GM19324 (cell line): ENCODE measurements around the gene IDI1.
"Not testable (repeated sequence)": the region's sequence is repeated elsewhere in the genome, so short reads cannot be mapped to it uniquely, and the experiment has no call there.

ENCODE experiments used
- ATAC-seq: cut with Tn5 transposase; IDR thresholded peaks from one replicate; pipeline ENCODE4 v1.9.1; 2021; ENCODE audit warnings: mild to moderate bottlenecking, moderate library complexity; ENCODE audit not compliant: unreplicated experiment, low FRiP score

The IDI1 gene

DNA sequence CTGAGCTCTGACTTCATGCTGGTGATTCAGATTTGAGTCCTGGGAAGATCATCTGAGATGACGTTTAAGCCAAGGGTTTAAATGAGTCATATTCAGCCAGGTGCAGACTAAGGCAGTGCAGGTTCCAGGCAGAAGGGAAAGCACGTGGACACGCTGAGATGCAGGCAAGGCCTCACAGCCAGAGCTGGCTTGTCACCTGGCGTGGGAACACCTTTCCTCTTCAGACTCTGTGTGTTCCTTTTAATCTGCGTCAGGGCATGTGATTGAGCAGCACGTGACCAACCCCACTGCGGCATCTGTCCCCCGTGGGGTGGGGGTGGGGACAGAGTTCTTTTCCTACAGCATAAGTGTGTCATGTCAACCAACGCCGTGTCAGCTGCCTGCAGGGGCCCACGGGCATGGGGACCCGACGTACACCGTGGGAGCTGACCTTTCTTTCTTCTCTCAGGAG, 12.6 kb downstream of the IDI1 start:
- no peak for ATAC-seq

DNA sequence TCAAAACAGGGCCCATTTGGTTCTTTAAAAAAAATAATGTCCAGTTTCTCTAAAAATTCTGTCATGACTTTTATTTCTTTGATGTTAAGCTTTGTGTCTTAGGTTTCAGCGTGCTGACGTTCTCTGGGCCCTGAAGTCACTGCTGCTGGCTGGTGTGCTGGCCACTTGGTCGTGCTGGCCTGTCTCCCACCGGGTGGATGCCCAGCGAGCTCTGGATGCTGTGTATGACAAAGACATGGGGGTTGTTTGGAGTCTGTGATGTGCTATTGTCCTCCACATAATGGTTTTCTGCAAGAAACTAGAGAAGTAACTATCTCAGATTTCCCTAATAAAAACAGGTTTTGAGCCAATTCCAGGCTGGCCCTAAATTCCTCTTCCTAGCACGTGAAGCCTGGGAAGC, 13.7 kb downstream of the IDI1 start:
- ATAC-seq, result no peak

DNA sequence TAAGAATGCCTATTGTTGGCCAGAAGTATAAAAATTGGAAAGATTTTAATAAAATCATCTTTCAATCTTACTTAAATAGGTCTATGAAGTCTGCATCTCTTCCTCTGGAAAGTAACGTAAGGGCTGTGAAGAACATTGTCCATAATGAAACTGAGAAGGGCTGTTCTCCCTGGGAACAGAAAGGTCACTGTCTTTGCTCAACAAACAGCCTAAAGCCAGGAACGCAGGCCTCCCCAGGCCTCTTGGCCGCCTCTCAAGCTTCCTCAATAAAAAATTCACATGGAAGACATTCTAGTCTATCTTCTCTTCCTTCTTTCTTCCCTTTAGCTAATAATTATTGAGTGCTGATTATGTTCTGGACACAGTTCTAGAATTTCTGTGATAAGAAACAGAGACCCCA, 14.2 kb downstream of the IDI1 start:
- ATAC-seq, result no peak

DNA sequence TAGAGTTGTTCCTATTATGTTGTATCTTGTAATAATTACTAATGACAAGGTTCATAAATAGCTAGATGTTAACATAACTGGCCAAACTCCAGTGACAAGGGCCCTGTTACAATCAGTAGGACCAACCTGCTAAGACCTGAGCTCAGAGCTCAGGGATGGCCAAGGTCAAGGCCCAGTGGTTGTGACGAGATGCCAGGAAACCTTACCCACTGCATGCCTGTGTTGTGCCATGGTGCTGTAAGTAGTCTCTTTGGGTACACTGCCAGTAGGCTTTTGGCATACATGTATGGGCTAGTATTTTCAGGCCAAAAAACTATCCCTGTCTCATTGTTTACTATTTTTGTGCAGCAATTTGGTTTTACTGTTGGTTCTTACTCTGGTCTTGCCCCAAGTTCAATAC, 15.3 kb downstream of the IDI1 start:
- ATAC-seq, result no peak

DNA sequence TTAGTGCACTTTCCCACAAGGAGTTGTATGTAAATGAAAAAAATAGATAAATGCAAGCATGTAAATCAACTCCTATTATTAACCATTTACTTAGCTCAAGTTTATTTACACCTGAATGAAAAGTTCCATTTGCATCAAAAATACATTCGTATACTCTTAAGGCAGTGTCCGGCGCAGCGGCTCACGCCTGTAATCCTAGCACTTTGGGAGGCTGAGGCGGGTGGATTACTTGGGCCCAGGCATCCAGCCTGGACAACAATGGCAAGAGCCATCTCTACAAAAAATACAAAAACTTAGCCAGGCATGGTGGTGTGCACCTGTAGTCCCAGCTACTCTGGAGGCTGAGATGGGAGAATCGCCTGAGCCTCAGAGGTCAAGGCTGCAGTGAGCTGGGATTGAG, 19.1 kb downstream of the IDI1 start:
- ATAC-seq, result no peak

DNA sequence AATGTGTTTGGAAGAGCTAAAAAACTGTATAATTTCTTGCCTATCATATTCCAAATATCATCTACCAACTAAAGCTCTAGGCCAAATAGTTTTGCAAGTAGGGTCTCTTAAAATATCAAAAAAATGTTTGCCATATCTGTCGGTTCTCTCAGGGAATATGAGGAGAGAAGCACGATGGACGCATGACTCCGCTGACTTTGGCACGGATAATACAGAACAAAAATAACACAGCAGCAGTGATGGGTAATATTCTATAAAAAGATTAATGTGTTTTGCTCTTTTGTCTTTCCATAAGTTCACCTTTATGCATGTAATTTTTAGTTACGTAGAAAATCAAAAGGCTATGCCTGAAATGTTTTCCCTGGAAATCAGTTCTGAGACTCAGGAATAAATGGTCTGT, 22.3 kb downstream of the IDI1 start:
- no peak for ATAC-seq

DNA sequence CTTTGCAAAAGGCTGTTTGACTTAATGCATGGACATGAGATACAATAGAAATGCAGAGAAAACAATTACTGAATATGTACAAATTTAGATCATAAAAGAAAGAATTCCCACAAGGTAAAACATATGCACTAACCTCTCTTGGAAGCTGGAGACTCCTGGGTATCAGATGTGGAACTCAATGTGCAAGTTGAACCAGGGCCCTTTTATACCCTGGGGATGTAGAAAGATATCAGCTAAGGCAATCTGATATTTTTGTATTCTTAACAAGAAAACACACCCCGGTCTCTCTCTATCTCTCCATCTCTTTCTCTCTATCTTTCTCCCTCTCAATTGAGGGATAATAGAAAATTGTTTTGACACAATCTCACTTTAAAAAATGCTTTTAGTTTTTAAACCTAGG, 23.2 kb downstream of the IDI1 start, which contains the start of gene IDI2:
IDI2 (minus strand) TSS at position 177 of the 400 bp plus-strand sequence. CDS start 1,136 bp downstream, outside the sequence.
- no peak for ATAC-seq

DNA sequence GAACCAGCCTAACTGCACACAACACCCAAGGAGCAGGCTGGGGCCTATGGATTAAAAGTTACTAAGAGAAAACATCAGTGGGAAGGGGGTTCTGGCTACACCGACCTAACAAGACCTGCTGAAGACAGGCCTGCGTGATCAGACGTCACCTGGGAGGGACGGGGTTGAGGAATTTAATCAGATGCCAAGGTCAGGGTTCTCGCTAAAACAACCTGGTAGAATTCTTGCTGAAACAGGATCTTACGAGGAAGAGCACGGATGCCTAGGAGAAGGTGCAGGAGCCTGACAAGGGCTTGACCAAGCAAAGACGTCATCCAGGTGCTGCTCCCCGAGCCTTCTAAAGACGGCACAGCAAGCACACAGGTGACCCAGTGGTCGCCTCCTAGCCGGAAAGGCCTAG, 24.8 kb downstream of the IDI1 start:
- no peak for ATAC-seq

DNA sequence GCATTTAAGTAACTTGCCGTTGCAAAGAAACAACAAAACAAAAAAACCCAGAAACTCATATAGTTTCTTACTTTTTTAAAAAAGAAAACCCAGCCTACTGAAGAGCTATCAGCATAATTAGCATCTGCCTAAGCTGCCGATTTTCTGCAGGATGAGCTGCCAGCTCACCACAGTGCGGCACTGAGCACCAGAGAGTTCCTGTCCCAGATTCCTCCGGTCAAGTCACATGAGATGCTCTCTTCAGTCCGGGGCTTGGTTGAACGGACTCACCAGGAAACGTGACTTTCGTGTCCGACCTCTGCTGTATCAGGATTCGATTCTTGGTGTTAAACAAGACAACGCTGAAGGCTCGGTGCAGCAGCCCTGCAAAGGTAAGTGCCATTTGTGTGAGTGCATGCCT, 26.5 kb downstream of the IDI1 start:
- ATAC-seq, result no peak

DNA sequence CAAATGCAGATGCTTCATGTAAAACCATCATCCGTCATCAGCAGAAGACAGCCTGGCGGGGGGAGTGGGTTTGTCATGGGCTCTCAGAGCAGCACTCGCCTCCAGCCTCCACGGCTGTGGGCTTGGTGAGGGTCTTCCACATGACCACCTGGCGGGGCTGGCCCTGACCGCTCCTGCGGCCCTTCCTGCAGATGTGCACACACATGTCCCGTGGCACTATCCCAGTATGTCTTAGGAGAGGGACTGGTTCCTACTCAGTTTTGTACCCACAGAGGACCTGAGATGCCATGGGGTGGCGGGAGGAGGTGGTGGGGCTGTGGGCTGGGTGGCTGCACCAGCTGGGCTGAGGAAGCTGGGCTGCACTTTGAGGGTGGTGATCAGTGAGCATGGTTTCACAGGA, 28.0 kb downstream of the IDI1 start:
- no peak for ATAC-seq

DNA sequence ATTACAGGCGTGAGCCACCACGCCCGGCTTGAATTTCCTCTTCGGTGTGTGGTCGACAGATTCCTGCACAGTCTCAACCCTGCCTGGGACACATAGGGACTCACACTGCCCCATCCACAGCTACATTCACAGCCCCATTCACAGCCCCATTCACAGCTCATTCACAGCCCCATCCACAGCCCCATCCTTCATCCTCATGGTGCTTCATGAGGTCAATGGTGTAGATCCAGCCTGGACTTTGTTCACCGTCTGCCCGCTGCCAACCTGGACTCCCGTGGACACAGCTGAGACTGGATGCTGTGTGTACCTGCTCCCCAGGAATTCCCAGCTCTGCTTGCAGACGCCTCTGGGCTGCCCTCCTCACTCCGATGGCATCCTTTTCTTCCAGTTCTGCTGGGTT, 28.5 kb downstream of the IDI1 start:
- no peak for ATAC-seq

DNA sequence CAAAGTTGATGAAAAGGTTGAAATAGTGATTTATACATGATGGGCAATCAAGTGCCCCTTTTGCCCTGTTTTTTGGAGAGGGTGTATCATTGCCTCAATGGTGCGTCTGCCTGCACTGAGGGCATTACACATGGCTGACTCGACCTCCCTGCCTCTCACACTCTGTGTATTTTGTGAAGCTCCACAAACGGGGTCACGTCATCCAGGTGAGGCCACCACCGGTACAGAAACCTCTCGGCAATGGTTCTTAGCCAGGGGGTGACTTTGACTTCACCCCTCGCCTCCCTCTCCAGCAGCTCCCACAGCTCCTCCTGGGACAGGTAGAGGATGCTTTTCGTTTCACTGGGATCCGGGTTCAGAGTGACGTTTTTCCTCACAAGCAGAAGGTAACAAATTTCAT, 29.6 kb downstream of the IDI1 start:
- no peak for ATAC-seq

DNA sequence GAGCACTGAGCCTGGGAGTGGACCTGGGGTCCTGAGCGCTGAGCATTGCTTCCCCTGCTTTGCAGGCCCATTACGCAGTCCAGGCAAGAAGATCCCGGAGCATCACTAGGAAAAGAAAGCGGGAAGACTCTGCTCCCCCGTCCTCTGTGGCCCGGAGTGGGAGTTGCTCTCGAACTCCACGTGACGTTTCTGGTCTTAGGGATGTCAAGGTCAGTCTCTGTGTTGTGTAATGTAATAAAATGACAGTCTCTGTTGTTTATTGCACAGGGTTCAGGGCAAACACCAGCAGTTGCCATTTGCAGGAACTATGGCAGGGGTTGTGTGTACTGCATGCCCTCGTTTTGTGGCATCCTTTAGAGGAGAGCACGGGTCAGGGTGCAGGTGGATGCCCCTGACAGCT, 33.2 kb downstream of the IDI1 start:
- no peak for ATAC-seq

DNA sequence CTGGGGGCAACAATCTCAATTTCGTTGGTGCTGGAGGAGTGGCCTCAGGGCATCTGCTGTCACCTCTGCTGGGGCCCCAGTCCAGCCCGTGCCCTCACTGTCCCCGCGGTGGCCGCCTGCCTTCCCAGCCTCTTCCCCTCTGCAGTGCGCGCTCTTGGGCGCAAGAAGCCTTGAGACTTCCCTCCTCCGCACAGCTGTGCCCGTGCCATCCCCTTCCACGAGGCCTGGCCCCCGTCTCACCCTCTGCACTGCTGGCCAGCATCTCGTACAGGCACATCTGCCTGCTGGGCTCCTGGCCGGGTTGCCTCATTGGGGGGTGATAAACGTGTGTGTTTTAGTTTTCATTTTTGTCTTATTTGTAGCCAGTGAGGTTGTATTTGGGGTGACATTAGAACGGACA, 37.2 kb downstream of the IDI1 start:
- no peak for ATAC-seq

DNA sequence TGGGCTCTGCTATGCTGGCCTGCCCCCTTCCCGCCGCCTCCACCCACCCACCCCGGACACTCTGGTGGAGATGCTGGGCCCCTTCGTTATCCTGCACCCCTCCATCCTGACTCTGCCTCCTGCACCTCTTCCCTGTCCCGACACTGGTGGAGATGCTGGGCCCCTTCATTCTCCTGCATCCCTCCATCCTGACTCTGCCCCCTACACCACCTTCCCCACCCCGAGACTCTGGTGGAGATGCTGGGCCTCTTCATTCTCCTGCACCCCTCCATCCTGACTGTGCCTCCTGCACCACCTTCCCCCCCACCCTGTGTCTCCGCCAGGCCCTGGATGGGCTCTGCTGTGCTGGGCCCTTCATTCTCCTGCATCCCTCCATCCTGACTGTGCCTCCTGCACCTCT, 38.2 kb downstream of the IDI1 start:
- no peak for ATAC-seq

DNA sequence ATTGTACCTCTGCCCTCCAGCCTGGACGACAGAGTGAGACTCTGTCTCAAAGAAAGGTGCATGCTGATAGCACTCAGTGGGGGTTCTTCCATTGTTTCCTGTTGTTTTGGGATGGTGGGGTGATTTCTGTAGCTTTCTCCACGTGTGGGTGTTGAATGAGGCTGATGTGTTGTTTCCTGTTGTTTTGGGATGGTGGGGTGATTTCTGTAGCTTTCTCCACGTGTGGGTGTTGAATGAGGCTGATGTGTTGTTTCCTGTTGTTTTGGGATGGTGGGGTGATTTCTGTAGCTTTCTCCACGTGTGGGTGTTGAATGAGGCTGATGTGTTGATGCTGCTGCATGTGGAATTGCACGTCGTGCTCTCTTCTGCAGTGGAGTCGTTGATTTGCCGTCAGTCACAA, 39.0 kb downstream of the IDI1 start:
- ATAC-seq, result not testable (repeated sequence)

DNA sequence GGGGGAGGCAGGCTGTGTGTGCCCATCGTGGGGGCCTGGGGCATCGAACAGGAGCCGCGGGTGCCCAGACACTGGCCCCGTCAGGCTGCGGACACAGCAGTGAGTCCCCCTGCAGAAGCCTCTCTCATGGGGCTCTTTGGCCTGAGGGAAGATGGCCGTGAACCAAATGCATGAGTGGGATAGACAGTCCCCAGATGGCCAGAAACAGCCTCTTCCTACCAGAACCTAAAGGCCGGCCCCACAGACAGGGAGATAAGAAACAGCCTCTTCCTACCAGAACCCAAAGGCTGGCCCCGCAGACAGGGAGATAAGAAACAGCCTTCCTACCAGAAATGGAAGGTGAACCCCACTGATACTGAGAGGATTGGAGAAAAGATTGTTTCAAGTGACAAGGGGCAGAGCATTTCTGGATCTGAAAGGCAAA, 39.8 kb downstream of the IDI1 start:
- ATAC-seq, result no peak

DNA sequence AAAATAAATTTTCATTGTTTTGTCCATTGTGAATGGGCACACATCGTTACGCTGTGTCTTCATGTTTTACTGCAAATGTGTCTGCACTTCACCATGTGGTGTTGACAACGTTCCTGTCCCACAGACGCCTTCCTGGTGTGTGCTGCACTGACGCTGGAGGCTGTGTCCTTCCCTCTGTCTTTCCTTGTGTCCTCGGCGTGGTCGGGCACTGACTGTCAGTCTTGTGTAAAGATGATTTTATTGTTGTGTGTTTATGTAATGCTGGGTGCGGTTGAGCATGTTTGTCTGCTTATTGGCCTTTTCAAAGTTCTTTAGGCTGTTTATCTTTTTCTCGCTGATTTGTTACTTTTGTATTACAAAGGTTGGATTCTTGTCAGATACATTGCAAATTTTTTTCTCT, 41.3 kb downstream of the IDI1 start:
- no peak for ATAC-seq

DNA sequence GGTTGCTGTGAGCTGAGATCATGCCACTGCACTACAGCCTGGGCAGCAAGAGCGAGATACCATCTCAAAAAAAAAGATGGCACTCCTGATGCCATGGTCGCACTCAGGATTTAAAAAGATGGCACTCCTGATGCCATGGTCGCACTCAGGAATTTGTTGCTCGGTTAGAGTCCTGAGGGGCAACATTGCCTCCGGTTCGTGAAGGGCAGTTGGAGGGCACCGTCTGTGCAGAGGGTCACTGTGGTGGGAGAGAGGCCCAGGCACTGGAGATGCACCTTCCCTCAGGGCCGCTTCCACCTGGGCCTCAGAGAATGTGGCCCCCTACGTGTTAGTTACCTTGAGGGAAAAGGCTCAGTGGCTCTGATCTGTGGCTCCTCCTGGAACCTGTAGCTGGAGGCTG, 42.3 kb downstream of the IDI1 start:
- ATAC-seq, result no peak

DNA sequence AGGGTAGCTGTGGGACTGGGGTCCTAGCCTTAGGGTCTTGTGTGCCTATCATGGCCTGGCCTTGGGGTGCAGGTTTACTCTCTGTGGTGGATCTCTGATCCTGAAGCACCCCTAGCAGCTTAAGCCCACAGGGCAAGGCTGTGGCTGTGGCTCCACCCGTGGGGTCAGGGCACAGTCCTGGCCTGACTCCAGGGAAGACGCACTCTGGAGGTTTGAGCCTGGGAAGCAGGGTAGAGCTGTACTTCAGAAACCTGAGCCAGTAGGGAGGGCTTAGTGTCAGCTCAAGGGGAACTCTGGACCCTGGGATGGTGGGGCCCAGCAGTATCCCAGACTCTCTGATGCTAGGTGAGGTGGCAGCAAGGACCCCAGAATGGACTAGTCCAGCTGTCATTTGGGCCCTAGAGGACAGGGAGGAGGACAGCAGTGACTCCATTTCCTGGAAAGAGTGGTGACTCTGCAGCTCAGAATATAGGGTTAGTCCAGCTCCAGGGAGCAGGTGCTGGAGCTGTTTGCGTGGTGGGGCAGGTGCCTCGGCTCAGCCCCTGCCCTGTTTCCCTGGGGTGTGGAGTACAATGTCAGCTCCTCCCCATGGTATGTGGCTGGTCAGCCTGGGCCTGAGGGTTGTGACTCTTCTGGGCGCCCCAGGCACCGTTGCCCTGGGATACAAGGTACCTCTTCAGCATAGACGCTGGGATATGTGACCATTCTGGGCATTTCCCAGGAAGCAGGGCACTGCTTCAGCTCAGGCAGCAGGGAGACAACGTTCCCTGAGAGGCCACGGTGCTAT, 44.8 kb downstream of the IDI1 start:
- no peak for ATAC-seq

DNA sequence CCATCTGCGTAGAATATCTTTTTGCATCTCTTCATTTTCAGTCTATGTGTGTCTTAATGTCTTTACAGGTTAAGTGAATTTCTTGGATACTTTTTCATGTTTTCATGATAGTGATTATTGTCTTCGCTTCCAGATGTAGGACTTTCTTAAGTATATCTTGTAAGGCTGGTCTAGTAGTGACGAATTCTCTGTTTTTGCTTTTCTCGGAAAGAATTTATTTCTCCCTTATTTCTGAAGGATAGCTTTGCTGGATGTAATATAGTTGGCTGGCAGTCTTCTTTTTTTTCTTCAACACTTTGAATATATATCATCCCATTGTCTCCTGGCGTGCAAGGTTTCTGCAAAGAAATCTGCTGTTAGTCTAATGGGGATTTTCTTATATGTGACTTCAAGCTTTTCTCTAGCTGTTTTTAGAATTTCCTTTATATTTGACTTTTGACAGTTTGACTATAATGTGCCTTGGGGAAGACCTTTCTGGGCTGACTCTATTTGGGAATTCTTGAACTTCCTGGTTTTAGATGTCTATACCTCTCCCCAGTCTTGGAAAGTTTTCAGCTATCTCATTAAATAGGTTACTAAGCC, 46.4 kb downstream of the IDI1 start:
- ATAC-seq, result no peak
